NK-92 (cell line): ENCODE results near the gene VEGFC.

Source experiments
- DNase-seq: peaks from one replicate; lab custom pipeline; 2025; ENCODE audit not compliant: unreplicated experiment; lab: John Stamatoyannopoulos, UW

Gene VEGFC

GRCh38 chr4:176762661-176763308 lies 29.9 kb downstream of the VEGFC start:
- no peak for DNase-seq

- DNase-seq: no peak
These were observed 30.9 kb downstream of the VEGFC start for GRCh38 chr4:176761872-176762271.

GRCh38 chr4:176760471-176760870 lies 32.3 kb downstream of the VEGFC start:
- DNase-seq: no peak

- DNase-seq: no peak
These were observed 34.0 kb downstream of the VEGFC start for GRCh38 chr4:176758731-176759130.

GRCh38 chr4:176758323-176758722 lies 34.4 kb downstream of the VEGFC start:
- DNase-seq: no peak

- no peak for DNase-seq
These were observed 37.1 kb downstream of the VEGFC start for GRCh38 chr4:176755613-176756012.

GRCh38 chr4:176755001-176755400 lies 37.7 kb downstream of the VEGFC start:
- no peak for DNase-seq

GRCh38 chr4:176753049-176753448 lies 39.7 kb downstream of the VEGFC start:
- no peak for DNase-seq

GRCh38 chr4:176752191-176752749 lies 40.5 kb downstream of the VEGFC start:
- no peak for DNase-seq

GRCh38 chr4:176751061-176751460 lies 41.7 kb downstream of the VEGFC start:
- DNase-seq: no peak

GRCh38 chr4:176746846-176747245 lies 45.9 kb downstream of the VEGFC start:
- no peak for DNase-seq

GRCh38 chr4:176745902-176746301 lies 46.8 kb downstream of the VEGFC start:
- DNase-seq: no peak

GRCh38 chr4:176744091-176744490 lies 48.6 kb downstream of the VEGFC start:
- no peak for DNase-seq

- DNase-seq: no peak
These were observed 50.5 kb downstream of the VEGFC start for GRCh38 chr4:176742211-176742610.

- DNase-seq: no peak
These were observed 51.5 kb downstream of the VEGFC start for GRCh38 chr4:176741253-176741652.

- DNase-seq: no peak
These were observed 57.4 kb downstream of the VEGFC start for GRCh38 chr4:176735300-176735699.

GRCh38 chr4:176734461-176734860 lies 58.3 kb downstream of the VEGFC start:
- no peak for DNase-seq

GRCh38 chr4:176729489-176729888 lies 63.2 kb downstream of the VEGFC start:
- no peak for DNase-seq

GRCh38 chr4:176726803-176727202 lies 65.9 kb downstream of the VEGFC start:
- DNase-seq: no peak

GRCh38 chr4:176721459-176721858 lies 71.3 kb downstream of the VEGFC start:
- DNase-seq: no peak

GRCh38 chr4:176718881-176719280 lies 73.8 kb downstream of the VEGFC start:
- DNase-seq: no peak

- no peak for DNase-seq
These were observed 75.5 kb downstream of the VEGFC start for GRCh38 chr4:176717237-176717636.

GRCh38 chr4:176709417-176709816 lies 83.3 kb downstream of the VEGFC start:
- no peak for DNase-seq
